ENCODE data around the gene FBXL14. TPM values are rescaled to one million over a fixed set of nuclear protein-coding genes. Genes with fewer than 3 reads are reported as not detected.
A peak's percentile ranks its signal among the peaks of the same experiment; 100 is the strongest.

Gene FBXL14
- total and polyA plus RNA-seq, 2 of the 13 experiments (the other 11 are each of a cell fraction or from before 2014, with no cell fraction given): 7.0 to 7.4 TPM

DNA sequence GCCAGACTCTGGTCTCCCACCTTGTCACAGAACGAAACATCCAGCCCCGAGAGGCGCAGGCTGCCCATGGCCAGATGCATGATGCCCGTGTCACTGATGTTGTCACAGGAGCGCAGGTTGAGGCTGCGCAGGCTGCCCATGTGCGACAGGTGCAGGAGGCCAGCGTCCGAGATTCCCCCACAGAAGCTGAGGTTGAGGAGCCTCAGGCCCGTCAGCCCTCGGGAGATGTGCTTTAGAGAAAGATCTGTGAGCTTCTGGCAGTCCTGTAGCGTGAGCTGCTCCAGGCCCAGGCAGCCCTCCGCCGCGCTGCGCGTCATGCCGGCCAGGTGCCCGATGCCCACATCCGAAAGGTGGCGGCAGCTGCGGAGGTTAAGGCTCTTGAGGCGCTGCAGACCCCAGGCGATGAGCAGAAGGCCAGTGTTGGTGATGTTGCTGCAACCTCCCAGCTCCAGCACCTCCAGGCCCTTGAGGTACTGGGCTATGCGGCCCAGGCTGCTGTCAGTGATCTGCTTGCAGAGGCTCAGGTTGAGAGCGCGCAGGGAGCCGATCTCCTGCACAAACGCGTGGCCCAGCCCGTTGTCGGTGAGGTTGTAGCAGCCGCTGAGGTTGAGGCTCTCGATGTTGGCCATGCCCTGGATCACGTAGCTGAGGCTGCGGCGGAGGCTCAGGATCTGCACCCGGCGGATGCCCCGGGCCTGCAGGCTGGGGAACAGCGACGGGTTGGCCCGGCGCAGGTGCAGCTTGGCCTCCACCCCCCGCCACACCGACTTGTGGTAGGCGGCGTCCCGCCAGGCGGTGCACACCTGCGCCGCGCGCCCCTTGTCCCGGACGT, 991 bp downstream of the FBXL14 start (continued):
- TF ChIP-seq KDM2A (CRISPR knock-in tag; IDR thresholded peaks at IDR 0.05; ENCODE audit: borderline replicate concordance, low read depth): peak; percentile 66
- 0 out of 2 replicates have a peak, but pooled peaks have one; percentile 48 for TF ChIP-seq ZNF251 (CRISPR knock-in tag; IDR thresholded peaks at IDR 0.05)
- TF ChIP-seq ZFX (CRISPR knock-in tag; IDR thresholded peaks at IDR 0.05; ENCODE audit: low read depth): peak; percentile 83
- TF ChIP-seq, protein P1, sequence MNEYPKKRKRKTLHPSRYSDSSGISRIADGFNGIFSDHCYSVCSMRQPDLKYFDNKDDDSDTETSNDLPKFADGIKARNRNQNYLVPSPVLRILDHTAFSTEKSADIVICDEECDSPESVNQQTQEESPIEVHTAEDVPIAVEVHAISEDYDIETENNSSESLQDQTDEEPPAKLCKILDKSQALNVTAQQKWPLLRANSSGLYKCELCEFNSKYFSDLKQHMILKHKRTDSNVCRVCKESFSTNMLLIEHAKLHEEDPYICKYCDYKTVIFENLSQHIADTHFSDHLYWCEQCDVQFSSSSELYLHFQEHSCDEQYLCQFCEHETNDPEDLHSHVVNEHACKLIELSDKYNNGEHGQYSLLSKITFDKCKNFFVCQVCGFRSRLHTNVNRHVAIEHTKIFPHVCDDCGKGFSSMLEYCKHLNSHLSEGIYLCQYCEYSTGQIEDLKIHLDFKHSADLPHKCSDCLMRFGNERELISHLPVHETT (CRISPR knock-in tag; conservative IDR thresholded peaks at IDR 0.05): 0 out of 2 replicates have a peak, but pooled peaks have one; percentile 48
- TF ChIP-seq, protein P2, sequence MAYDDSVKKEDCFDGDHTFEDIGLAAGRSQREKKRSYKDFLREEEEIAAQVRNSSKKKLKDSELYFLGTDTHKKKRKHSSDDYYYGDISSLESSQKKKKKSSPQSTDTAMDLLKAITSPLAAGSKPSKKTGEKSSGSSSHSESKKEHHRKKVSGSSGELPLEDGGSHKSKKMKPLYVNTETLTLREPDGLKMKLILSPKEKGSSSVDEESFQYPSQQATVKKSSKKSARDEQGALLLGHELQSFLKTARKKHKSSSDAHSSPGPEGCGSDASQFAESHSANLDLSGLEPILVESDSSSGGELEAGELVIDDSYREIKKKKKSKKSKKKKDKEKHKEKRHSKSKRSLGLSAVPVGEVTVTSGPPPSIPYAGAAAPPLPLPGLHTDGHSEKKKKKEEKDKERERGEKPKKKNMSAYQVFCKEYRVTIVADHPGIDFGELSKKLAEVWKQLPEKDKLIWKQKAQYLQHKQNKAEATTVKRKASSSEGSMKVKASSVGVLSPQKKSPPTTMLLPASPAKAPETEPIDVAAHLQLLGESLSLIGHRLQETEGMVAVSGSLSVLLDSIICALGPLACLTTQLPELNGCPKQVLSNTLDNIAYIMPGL (CRISPR knock-in tag; IDR thresholded peaks at IDR 0.05; ENCODE audit: borderline replicate concordance in 1 of 2, low read depth in 1 of 2): peak in 1 of 2 experiments; percentile 59; a peak in 2 of 4 replicates
- TF ChIP-seq, protein P3, sequence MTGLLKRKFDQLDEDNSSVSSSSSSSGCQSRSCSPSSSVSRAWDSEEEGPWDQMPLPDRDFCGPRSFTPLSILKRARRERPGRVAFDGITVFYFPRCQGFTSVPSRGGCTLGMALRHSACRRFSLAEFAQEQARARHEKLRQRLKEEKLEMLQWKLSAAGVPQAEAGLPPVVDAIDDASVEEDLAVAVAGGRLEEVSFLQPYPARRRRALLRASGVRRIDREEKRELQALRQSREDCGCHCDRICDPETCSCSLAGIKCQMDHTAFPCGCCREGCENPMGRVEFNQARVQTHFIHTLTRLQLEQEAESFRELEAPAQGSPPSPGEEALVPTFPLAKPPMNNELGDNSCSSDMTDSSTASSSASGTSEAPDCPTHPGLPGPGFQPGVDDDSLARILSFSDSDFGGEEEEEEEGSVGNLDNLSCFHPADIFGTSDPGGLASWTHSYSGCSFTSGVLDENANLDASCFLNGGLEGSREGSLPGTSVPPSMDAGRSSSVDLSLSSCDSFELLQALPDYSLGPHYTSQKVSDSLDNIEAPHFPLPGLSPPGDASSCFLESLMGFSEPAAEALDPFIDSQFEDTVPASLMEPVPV (CRISPR knock-in tag; IDR thresholded peaks at IDR 0.05): peak; percentile 82; the same call in 1 of the 2 replicates
- TF ChIP-seq, protein P4, sequence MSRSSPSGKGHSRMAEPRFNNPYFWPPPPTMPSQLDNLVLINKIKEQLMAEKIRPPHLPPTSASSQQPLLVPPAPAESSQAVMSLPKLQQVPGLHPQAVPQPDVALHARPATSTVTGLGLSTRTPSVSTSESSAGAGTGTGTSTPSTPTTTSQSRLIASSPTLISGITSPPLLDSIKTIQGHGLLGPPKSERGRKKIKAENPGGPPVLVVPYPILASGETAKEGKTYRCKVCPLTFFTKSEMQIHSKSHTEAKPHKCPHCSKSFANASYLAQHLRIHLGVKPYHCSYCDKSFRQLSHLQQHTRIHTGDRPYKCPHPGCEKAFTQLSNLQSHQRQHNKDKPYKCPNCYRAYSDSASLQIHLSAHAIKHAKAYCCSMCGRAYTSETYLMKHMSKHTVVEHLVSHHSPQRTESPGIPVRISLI (CRISPR knock-in tag; IDR thresholded peaks at IDR 0.05; ENCODE audit: borderline replicate concordance): peak; percentile 20; the same call in 1 of the 2 replicates
- TF ChIP-seq TMF1 (CRISPR knock-in tag; IDR thresholded peaks at IDR 0.05; ENCODE audit: low read depth): peak; percentile 73; the same call in 1 of the 2 replicates
- TF ChIP-seq, protein P5, sequence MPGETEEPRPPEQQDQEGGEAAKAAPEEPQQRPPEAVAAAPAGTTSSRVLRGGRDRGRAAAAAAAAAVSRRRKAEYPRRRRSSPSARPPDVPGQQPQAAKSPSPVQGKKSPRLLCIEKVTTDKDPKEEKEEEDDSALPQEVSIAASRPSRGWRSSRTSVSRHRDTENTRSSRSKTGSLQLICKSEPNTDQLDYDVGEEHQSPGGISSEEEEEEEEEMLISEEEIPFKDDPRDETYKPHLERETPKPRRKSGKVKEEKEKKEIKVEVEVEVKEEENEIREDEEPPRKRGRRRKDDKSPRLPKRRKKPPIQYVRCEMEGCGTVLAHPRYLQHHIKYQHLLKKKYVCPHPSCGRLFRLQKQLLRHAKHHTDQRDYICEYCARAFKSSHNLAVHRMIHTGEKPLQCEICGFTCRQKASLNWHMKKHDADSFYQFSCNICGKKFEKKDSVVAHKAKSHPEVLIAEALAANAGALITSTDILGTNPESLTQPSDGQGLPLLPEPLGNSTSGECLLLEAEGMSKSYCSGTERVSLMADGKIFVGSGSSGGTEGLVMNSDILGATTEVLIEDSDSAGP (CRISPR knock-in tag; IDR thresholded peaks at IDR 0.05; ENCODE audit: borderline replicate concordance): peak; percentile 25; the same call in 1 of the 2 replicates
- TF ChIP-seq CENPT (CRISPR knock-in tag; IDR thresholded peaks at IDR 0.05; ENCODE audit: low read depth): 0 out of 2 replicates have a peak, but pooled peaks have one; percentile 41
- peak; percentile 50; the same call in 1 of the 2 replicates for TF ChIP-seq SRY (CRISPR knock-in tag; IDR thresholded peaks at IDR 0.05)
- peak; percentile 53; the same call in 1 of the 2 replicates for TF ChIP-seq MTA1 (CRISPR knock-in tag; IDR thresholded peaks at IDR 0.05; ENCODE audit: borderline replicate concordance)
- TF ChIP-seq, protein P6, sequence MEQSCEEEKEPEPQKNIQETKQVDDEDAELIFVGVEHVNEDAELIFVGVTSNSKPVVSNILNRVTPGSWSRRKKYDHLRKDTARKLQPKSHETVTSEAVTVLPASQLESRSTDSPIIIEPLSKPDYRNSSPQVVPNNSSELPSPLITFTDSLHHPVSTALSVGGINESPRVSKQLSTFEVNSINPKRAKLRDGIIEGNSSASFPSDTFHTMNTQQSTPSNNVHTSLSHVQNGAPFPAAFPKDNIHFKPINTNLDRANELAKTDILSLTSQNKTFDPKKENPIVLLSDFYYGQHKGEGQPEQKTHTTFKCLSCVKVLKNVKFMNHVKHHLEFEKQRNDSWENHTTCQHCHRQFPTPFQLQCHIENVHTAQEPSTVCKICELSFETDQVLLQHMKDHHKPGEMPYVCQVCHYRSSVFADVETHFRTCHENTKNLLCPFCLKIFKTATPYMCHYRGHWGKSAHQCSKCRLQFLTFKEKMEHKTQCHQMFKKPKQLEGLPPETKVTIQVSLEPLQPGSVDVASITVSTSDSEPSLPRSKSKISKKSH (CRISPR knock-in tag; IDR thresholded peaks at IDR 0.05; ENCODE audit: borderline replicate concordance): 0 out of 2 replicates have a peak, but pooled peaks have one; percentile 53

Measured in HepG2 (cell line).